ENCODE data around the gene NDUFAF3. TPM values are rescaled to one million over a fixed set of nuclear protein-coding genes. Genes with fewer than 3 reads are reported as not detected.

Gene NDUFAF3
- total and polyA plus RNA-seq, 10 of the 15 experiments (the other 5 are each of a cell fraction or from before 2014, with no cell fraction given), result 25.4 to 228 (median 63.9) TPM

- TF ChIP-seq PML (IDR thresholded peaks at IDR 0.05; ENCODE audit: low read length) (peak; percentile 92), MEF2B (IDR thresholded peaks at IDR 0.05; ENCODE audit: partially characterized antibody, poor library complexity, severe bottlenecking) (no peak), NBN (IDR thresholded peaks at IDR 0.05) (peak; percentile 84), USF2 (IDR thresholded peaks at IDR 0.05; ENCODE audit: borderline replicate concordance, low read depth, low read length) (peak; percentile 92), NFYA (IDR thresholded peaks at IDR 0.05; ENCODE audit: borderline replicate concordance, low read depth, low read length) (peak; percentile 66), YY1 (IDR thresholded peaks at IDR 0.05; ENCODE audit: low read depth, low read length) (peak; percentile 87), ZNF24 (IDR thresholded peaks at IDR 0.05) (no peak), SUPT20H (IDR thresholded peaks at IDR 0.05; ENCODE audit: borderline replicate concordance, control insufficient read depth, low read depth, low read length) (no peak), RFX5 (IDR thresholded peaks at IDR 0.05; ENCODE audit: low read depth, low read length) (peak; percentile 68), PBX3 (IDR thresholded peaks at IDR 0.05; ENCODE audit: insufficient replicate concordance, low read depth, low read length) (peak; percentile 90), CHD1 (IDR thresholded peaks at IDR 0.05; ENCODE audit: low read depth, low read length) (0 out of 2 replicates have a peak, but pooled peaks have one; percentile 88)
These were observed 14.7 kb upstream of the NDUFAF3 start, which contains the start of gene WDR6 (continued) for GRCh38 chr3:49007068-49007770.

Data from GM12878 (cell line).